Activated T-helper 17 cell treated with anti-CD3 and anti-CD28 coated beads, Interleukin-2, amount 50 U/mL, for 72 hours (primary cell): ENCODE data around the gene NOX5. TPM values are rescaled to one million over a fixed set of nuclear protein-coding genes. Genes with fewer than 3 reads are reported as not detected.

Experiments used
- ATAC-seq: fragments of 150-1000 bp; cut with Tn5 transposase; replicated peaks from 2 replicates; pipeline ENCODE4 v1.10.0; 2021; ENCODE audit warnings: mild to moderate bottlenecking, moderate library complexity
- H3K27ac Mint-ChIP-seq: one replicate; pipeline ENCODE4 v1.8.0; 2022; ENCODE audit warnings: mixed read lengths
- H3K27me3 Mint-ChIP-seq: one replicate; pipeline ENCODE4 v1.8.0; 2022; ENCODE audit warnings: mixed read lengths
- H3K36me3 Mint-ChIP-seq: one replicate; pipeline ENCODE4 v1.8.0; 2022; ENCODE audit warnings: low read depth, mild to moderate bottlenecking, mixed read lengths
- H3K4me1 Mint-ChIP-seq: one replicate; pipeline ENCODE4 v1.8.0; 2022; ENCODE audit warnings: mixed read lengths
- H3K4me3 Mint-ChIP-seq: one replicate; pipeline ENCODE4 v1.8.0; 2022; ENCODE audit warnings: mild to moderate bottlenecking, mixed read lengths
- H3K9me3 Mint-ChIP-seq: one replicate; pipeline ENCODE4 v1.8.0; 2022; ENCODE audit warnings: mixed read lengths
- total RNA-seq, 2 donors: library from RNA; stranded (reverse); gene quantifications; one replicate each; pipeline ENCODE4 v1.2.3, GENCODE V29; 2022

The NOX5 gene
- total RNA-seq, 2 donors from 2014 or later = not detected

DNA sequence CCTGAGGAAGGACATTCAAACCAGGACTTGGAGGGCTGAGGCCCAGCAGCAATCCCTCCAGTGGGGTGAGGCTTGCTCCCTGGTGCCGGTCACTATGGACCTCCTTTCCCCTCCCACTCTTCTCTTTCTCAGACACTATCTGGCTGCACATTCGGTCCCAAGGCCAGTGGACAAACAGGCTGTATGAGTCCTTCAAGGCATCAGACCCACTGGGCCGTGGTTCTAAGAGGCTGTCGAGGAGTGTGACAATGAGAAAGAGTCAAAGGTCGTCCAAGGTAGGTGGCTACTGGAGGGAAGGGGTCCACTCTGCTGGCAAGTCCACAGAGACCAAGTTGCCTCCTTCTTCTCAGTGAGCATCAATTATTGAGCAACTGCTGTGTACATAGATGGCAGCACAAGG, 28.0 kb downstream of the NOX5 start:
- H3K4me3 Mint-ChIP-seq = no peak overlapping the region
- ATAC-seq = no peak
- H3K4me1 Mint-ChIP-seq = no peaks in the 10 kb centered on the region
- H3K27me3 Mint-ChIP-seq = peaks cover 6% of the 10 kb centered on the region
- H3K36me3 Mint-ChIP-seq = no peaks in the 10 kb centered on the region
- H3K27ac Mint-ChIP-seq = no peak overlapping the region
- H3K9me3 Mint-ChIP-seq = no peaks in the 10 kb centered on the region

DNA sequence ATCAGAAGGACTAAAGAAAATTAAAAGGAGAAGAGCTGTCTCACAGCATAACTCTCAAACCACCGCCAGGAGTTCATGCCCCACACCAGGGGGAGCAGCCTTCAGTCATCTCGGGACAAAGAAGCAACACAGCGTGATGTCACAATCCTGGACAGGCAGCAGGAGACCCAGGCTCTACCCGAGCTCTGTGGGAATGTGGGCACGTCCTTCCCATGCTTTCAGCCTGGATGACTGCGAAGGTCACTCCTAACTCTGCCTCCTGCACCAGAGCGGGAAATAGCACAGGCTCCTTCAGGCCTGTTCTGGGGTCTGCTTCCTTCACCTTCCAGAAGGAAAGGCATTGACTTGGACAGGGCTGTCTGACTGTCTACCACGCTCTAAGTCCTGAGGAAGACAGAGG, 31.3 kb downstream of the NOX5 start:
- H3K27me3 Mint-ChIP-seq = peaks cover 7% of the 10 kb centered on the region
- no peaks in the 10 kb centered on the region for H3K4me1 Mint-ChIP-seq
- H3K4me3 Mint-ChIP-seq = no peak overlapping the region
- ATAC-seq = no peak
- H3K36me3 Mint-ChIP-seq = no peaks in the 10 kb centered on the region
- no peak overlapping the region for H3K27ac Mint-ChIP-seq
- no peaks in the 10 kb centered on the region for H3K9me3 Mint-ChIP-seq

DNA sequence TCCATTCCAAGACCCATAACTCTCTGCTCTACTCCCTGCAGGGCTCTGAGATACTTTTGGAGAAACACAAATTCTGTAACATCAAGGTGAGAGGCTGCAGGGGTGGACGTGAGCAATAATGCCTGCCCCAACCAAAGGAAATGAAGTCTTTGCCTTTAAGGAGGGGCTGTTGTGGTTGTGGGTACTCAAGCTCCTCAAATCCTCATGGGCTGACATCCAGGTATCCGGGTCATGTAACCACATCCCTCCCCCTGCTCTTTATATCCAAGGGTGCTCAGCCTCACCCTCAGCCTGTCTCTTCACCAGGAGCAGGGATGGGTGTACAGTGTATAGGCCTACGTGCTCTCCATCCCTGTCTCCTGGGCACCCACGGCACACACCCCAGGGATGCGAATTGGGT, 32.3 kb downstream of the NOX5 start:
- H3K27me3 Mint-ChIP-seq = peaks cover 11% of the 10 kb centered on the region
- no peaks in the 10 kb centered on the region for H3K4me1 Mint-ChIP-seq
- H3K9me3 Mint-ChIP-seq = no peaks in the 10 kb centered on the region
- no peak overlapping the region for H3K27ac Mint-ChIP-seq
- H3K4me3 Mint-ChIP-seq = no peak overlapping the region
- no peaks in the 10 kb centered on the region for H3K36me3 Mint-ChIP-seq
- ATAC-seq = no peak

DNA sequence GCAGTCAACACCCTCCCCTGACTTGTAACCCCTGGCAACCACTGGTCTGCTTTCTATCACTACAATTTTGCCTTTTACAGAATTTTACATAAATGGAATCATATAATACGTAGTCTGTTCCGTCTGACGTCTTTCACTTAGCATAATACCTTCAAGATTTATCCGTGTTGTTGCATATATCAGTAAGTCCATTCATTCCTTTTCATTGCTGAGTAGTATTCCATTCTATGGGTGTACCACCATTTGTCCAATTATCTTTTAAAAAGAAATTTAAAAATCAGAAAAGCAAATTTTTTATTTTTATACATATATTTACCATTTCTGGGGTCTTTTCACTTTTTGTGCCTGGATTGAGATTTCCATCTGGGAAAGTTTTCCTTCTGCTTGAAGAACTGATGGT, 35.5 kb downstream of the NOX5 start:
- Mint-ChIP-seq H3K36me3 (no peaks in the 10 kb centered on the region), H3K27me3 (peaks cover 16% of the 10 kb centered on the region), H3K4me1 (no peaks in the 10 kb centered on the region), H3K9me3 (no peaks in the 10 kb centered on the region), H3K4me3 (no peak overlapping the region), H3K27ac (no peak overlapping the region)
- ATAC-seq = no peak

DNA sequence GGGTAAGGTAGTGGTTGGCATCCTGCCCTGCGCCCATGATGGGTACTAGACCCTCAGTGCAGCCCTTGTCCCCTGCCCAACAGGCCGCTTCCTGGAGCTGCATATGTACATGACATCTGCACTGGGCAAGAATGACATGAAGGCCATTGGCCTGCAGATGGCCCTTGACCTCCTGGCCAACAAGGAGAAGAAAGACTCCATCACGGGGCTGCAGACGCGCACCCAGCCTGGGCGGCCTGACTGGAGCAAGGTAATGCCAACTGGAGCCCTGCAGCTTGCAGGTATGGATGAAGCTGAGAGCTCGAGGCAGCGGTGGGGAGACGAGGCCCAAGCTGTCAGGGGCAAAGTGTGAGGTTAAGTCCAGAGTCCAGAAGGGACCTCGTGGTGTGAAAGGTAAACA, 40.8 kb downstream of the NOX5 start:
- Mint-ChIP-seq H3K9me3 (no peaks in the 10 kb centered on the region), H3K27ac (no peak overlapping the region)

DNA sequence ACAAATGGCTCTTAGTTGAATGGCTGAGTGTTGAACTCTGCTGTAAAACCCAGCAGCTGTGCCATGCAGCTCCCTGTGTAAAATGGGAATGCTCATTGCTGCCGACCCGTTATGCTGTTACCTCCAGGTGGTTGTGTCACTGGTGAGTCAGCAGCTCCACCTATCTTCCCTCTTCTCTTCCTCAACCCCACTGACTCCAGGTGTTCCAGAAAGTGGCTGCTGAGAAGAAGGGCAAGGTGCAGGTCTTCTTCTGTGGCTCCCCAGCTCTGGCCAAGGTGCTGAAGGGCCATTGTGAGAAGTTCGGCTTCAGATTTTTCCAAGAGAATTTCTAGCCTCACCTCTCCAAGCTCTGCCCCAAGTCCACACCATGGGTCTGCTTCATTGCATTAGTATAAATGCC, 41.9 kb downstream of the NOX5 start:
- Mint-ChIP-seq H3K27ac (no peak overlapping the region), H3K4me3 (no peak overlapping the region), H3K9me3 (no peaks in the 10 kb centered on the region), H3K36me3 (no peaks in the 10 kb centered on the region), H3K27me3 (peaks cover 9% of the 10 kb centered on the region), H3K4me1 (peaks cover 5% of the 10 kb centered on the region)
- no peak for ATAC-seq

More for the DNA sequence above, 40.8 kb downstream of the NOX5 start:
- Mint-ChIP-seq H3K36me3 (no peaks in the 10 kb centered on the region), H3K4me3 (no peak overlapping the region), H3K27me3 (peaks cover 13% of the 10 kb centered on the region), H3K4me1 (peaks cover 5% of the 10 kb centered on the region)
- no peak for ATAC-seq

DNA sequence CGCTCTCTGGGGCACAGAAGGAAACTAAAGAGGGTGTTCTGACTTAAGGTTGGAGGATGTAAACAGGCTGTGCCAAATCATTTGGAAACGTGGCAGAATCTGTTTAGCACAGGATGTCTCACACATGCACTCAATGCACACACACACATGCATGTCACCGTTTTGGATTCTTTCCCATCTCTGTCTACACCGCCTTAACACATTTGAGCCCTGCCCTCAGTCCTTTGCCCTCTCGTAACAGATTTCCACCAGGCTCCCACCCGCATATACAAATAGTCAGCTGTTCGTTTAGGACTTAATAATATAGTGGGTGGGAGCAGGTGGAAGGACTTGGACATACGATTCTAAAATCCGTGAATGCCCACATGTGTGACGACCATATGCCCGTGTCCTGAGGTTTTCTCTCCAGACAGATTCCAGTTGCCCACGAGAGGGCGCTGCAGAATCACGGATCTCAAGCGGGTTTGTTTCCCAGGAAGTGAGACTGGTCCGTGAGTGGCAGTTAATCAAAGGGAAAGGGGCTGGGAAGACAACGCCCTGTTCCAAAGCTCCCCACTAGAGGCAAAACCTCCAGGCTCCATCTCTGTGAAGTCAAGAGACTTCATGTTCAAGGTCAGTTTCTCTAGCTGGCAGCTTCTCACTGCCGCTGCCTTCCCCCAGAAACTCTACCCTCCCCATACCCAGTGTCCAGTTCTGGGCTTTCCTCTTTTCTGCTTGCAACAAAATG, 44.5 kb downstream of the NOX5 start:
- Mint-ChIP-seq H3K27me3 (peaks cover 9% of the 10 kb centered on the region), H3K9me3 (no peaks in the 10 kb centered on the region), H3K36me3 (no peaks in the 10 kb centered on the region)

DNA sequence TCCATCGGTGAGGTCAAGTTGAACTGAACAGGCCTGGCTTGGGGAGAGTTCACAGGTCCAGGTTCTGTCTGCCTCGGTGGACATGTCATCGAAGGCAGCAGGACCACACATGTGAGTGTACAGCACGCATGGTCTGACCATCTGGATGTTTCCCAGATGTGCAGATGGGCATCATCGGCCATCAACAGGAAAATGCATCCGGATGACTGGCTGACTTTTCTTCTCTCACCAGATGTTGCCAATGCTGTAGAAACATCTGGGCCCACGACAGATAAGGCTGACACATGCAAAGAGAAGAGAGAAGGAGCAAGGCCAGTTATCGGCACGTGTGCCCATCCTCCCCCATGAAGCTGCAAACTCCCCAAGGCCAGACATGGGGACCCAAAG, 45.1 kb downstream of the NOX5 start:
- no peaks in the 10 kb centered on the region for H3K9me3 Mint-ChIP-seq
- H3K27ac Mint-ChIP-seq = no peak overlapping the region
- H3K4me1 Mint-ChIP-seq = peaks cover 5% of the 10 kb centered on the region
- ATAC-seq = no peak
- peaks cover 5% of the 10 kb centered on the region for H3K27me3 Mint-ChIP-seq
- H3K4me3 Mint-ChIP-seq = peak overlapping the region; percentile 42
- H3K36me3 Mint-ChIP-seq = no peaks in the 10 kb centered on the region

More for the DNA sequence above, 44.5 kb downstream of the NOX5 start:
- peak; percentile 63 for ATAC-seq
- Mint-ChIP-seq H3K4me3 (peak overlapping the region; percentile 42), H3K4me1 (peaks cover 5% of the 10 kb centered on the region), H3K27ac (no peak overlapping the region)

DNA sequence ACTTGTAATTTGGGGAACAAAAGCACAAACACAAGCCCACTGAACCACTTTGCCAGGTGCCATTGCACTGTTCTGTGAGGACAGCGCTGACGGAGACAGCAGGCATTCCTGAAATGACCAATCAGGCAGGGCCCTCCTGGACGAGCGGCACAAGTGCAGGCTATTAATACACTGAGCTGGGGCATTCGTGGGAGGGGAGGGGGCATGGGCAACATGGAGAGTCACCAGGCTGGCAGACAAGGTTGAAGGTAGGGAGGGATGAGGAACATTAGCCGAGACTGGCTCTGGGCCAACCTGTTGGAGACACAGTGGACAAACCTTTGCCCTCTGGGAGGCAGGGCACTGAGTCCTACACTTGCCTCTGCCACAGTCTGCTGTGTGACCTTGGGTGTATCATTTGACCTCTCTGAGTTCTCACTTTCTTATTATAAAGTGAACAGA, 45.6 kb downstream of the NOX5 start:
- H3K36me3 Mint-ChIP-seq = no peaks in the 10 kb centered on the region
- no peak for ATAC-seq
- H3K4me3 Mint-ChIP-seq = no peak overlapping the region
- no peak overlapping the region for H3K27ac Mint-ChIP-seq
- H3K27me3 Mint-ChIP-seq = peaks cover 3% of the 10 kb centered on the region
- H3K4me1 Mint-ChIP-seq = peaks cover 5% of the 10 kb centered on the region
- H3K9me3 Mint-ChIP-seq = no peaks in the 10 kb centered on the region

DNA sequence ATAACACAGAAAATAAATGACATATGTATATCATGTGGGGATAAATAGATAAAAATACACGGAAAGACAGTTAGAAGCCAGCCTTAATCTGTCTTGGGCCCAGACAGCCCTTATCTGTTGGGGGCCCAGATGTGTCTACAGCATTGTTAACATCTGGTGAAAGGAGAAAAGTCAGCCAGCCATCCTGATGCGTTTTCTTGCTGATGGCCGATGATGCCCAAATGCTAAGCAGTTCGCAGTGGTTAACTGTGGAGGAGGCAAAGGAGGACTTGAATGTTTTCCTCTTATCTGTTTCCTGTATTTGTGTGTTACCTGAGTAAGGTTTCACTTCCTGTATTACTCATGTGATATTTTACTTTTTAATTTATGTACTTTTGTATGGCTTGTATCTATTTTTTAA, 46.2 kb downstream of the NOX5 start:
- Mint-ChIP-seq H3K27ac (no peak overlapping the region), H3K36me3 (no peaks in the 10 kb centered on the region), H3K4me3 (no peak overlapping the region), H3K27me3 (peaks cover 3% of the 10 kb centered on the region), H3K4me1 (peaks cover 5% of the 10 kb centered on the region), H3K9me3 (no peaks in the 10 kb centered on the region)
- peak; percentile 89 for ATAC-seq

DNA sequence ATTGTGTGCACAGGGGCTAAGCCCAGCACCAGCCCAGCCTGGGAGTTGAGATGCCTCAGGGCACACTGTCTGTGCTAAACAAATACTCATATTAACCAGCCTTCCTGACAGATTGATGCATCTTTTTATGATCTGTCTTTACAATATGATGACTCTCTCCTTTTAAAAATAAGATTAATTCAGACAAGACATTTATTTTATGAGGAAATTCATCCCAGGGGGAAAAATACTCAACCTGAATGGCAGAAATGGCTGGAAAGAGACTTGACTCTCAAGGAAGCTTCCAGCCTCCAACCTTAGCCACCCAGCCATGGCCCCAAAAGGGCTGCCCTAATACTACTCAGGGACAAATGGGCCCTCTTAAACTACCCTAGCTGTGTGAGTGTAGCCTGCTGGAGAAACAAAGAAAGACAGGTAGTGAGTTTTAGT, 46.9 kb downstream of the NOX5 start:
- Mint-ChIP-seq H3K9me3 (no peaks in the 10 kb centered on the region), H3K27me3 (peaks cover 3% of the 10 kb centered on the region), H3K4me1 (peaks cover 5% of the 10 kb centered on the region), H3K36me3 (no peaks in the 10 kb centered on the region), H3K27ac (no peak overlapping the region), H3K4me3 (no peak overlapping the region)
- ATAC-seq = no peak

DNA sequence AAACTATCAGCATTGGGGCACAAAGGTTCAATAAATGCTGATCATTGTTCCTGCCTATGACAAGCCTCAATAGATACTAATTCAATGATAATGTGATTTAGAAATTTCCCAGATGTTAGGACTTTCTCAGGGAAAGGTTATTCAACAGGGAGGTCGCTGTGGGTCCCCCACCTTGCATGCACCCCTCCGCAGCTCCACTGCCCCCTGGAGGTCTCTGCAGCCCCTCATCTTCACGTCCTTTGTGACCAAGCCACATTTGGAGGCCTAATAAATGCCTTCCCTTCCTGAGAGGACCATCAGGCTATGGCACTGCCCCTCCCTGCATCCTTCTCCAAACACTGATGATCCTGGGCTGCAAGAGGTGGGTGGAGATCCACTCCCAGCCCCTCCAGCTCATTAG, 50.2 kb downstream of the NOX5 start:
- ATAC-seq = no peak

DNA sequence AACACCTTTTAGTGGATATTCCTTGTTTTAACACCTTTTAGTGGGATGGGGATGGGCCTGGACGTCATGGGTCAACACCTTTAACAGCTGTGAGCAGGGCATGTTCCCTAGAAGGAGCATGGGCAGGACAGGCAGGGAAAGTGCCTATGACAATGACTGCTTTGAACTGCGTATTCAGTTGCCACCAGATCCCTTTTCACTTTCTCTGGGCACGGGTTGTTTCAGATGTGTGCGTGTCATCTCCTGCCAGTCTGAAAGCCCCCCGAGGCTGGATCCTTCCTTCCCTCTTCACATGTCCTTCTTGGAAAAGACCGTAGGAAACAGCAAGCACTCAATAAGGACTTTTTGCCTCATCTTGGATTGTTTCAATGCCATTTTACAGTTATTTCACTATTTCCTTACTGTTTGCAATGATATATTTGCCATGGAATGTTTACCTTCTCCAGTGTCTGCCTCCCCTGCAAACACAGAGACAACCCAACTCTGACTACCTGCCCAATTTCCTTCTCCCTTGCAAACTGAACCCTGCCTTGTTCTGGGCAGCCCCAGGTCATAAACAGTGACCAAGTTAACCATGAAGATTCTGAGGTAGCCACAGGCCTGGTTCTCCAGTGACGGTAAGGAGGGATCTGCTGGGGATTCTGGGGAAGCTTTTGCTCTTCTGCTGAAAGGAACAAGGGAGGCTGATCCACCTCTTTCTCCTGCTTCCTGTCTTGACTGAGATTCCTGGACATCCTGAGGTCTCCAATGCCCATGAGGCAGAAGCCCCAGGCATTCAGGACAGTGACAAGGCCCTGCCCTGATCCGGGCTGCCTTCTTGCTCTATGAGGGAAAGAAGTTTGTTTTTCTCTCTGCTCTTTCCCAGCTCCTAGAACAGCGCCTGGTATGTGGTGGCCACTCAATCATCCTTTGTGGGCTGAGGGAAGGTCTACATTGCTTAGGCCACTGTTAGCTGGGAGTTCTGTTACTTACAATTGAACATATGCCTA, 51.8 kb downstream of the NOX5 start:
- no peaks in the 10 kb centered on the region for H3K4me1 Mint-ChIP-seq
- H3K27ac Mint-ChIP-seq = no peak overlapping the region
- no peaks in the 10 kb centered on the region for H3K27me3 Mint-ChIP-seq
- H3K4me3 Mint-ChIP-seq = no peak overlapping the region
- H3K9me3 Mint-ChIP-seq = no peaks in the 10 kb centered on the region
- ATAC-seq = no peak
- H3K36me3 Mint-ChIP-seq = no peaks in the 10 kb centered on the region

More for the DNA sequence above, 50.2 kb downstream of the NOX5 start:
- H3K27me3 Mint-ChIP-seq = no peaks in the 10 kb centered on the region
- no peak overlapping the region for H3K27ac Mint-ChIP-seq
- H3K36me3 Mint-ChIP-seq = no peaks in the 10 kb centered on the region
- no peaks in the 10 kb centered on the region for H3K4me1 Mint-ChIP-seq
- no peaks in the 10 kb centered on the region for H3K9me3 Mint-ChIP-seq
- H3K4me3 Mint-ChIP-seq = no peak overlapping the region

DNA sequence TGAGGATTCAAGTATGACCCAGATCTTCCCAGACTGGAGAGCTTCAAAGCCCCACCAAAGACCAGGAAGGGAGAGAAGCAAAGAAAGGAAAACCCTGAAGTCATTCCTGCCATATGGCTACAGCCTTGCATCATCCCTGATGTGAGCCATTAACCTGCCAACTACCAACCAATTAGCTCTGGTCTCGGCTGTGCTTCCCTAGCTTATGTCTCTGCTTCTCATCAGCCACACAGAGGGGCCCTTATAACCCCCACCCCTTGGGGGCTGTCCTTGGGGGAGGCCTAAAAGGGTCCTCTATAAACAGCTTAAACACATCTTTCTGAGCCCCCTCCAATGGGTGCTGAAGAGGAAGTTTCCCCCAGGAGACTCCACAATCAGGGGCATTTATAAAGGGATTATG, 52.8 kb downstream of the NOX5 start:
- H3K4me3 Mint-ChIP-seq = no peak overlapping the region
- no peaks in the 10 kb centered on the region for H3K9me3 Mint-ChIP-seq
- no peak for ATAC-seq
- H3K36me3 Mint-ChIP-seq = no peaks in the 10 kb centered on the region
- peaks cover 8% of the 10 kb centered on the region for H3K27me3 Mint-ChIP-seq
- H3K27ac Mint-ChIP-seq = no peak overlapping the region
- no peaks in the 10 kb centered on the region for H3K4me1 Mint-ChIP-seq

DNA sequence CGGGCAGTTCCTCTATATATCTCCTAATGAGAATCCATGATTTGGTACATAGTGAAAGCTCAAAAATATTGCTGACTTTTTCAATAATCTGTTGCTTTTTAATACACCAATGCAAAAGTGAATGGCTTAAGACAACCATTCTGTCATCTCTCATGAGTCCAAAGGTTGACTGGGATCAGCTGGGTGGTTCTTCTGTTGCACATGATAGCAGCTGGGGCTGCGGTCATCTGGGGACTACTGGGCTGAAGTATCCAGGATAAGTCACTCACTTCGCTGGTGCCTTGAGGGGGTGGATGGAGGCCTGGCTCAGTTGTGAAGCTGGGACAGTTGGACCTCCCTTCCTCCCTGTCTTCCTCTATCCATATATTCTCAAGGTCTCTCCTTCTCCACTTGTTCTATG, 53.7 kb downstream of the NOX5 start:
- Mint-ChIP-seq H3K4me3 (no peak overlapping the region), H3K4me1 (no peaks in the 10 kb centered on the region), H3K9me3 (no peaks in the 10 kb centered on the region), H3K27ac (no peak overlapping the region), H3K27me3 (peaks cover 9% of the 10 kb centered on the region), H3K36me3 (no peaks in the 10 kb centered on the region)
- ATAC-seq = no peak
